Measurements from ENCODE around the gene FTO. TPM values are rescaled to one million over a fixed set of nuclear protein-coding genes. Genes with fewer than 3 reads are reported as not detected.
A peak's percentile ranks its signal among the peaks of the same experiment; 100 is the strongest.

The FTO gene
- total RNA-seq, 4 donors from 2014 or later, result 21.3 to 50.5 (median 40.8) TPM

- H3K4me3 ChIP-seq, result no peak overlapping the region
- H3K36me3 ChIP-seq, result no peaks in the 10 kb centered on the region
- in situ Hi-C loops (cut with MboI; ENCODE audit: low pct_ligation_motif_present in 1 of 4, low pct_unique_long_range_greater_than_20kb in 1 of 4, low sequenced_read_pairs in 3 of 4), result no loop called here
- intact Hi-C loops (cut with DNase I; ENCODE audit: low total_unique reads), result no loop called here
- H3K27me3 ChIP-seq, result no peaks in the 10 kb centered on the region
- no peaks in the 10 kb centered on the region for H3K9me3 ChIP-seq
- H3K27ac ChIP-seq, result peak overlapping the region; percentile 28 to 69 (median 60)
- 50 to 55% methylated on average over 9 of the region's 9 CpGs for WGBS, 2 donors (ENCODE audit: low coverage in 1 of 2)
- TF ChIP-seq POLR2A (IDR thresholded peaks at IDR 0.05), result no peak
- no peak for TF ChIP-seq CTCF (IDR thresholded peaks at IDR 0.05)
- TF ChIP-seq POLR2AphosphoS5 (IDR thresholded peaks at IDR 0.05), result peak in 1 of 3 donors; percentile 7
- DNase-seq, result no peak
- peaks cover 27 to 92% (median 62%) of the 10 kb centered on the region in 4 donors for H3K4me1 ChIP-seq
Measured at GRCh38 chr16:53771655-53772497, 67.9 kb downstream of the FTO start.

- peak; percentile 51 for DNase-seq
- Histone ChIP-seq H3K36me3 (no peaks in the 10 kb centered on the region), H3K4me3 (no peak overlapping the region), H3K9me3 (no peaks in the 10 kb centered on the region), H3K27me3 (no peaks in the 10 kb centered on the region), H3K27ac (peak overlapping the region; percentile 38 to 69 (median 60)), H3K4me1 (peaks cover 27 to 84% (median 60%) of the 10 kb centered on the region in 4 donors)
- 44 to 47% methylated on average over 4 to 5 of the region's 5 CpGs for WGBS, 2 donors (ENCODE audit: low coverage in 1 of 2)
- in situ Hi-C loops (cut with MboI; ENCODE audit: low pct_ligation_motif_present in 1 of 4, low pct_unique_long_range_greater_than_20kb in 1 of 4, low sequenced_read_pairs in 3 of 4) (no loop called here), intact Hi-C loops (cut with DNase I; ENCODE audit: low total_unique reads) (no loop called here)
- no peak for TF ChIP-seq POLR2AphosphoS5 (IDR thresholded peaks at IDR 0.05)
- TF ChIP-seq CTCF (IDR thresholded peaks at IDR 0.05), result peak; percentile 43 to 72 (median 54)
Measured at GRCh38 chr16:53773150-53773846, 69.3 kb downstream of the FTO start.

- Histone ChIP-seq H3K27ac (peak overlapping the region; percentile 28 to 63 (median 39)), H3K9me3 (no peaks in the 10 kb centered on the region), H3K36me3 (no peaks in the 10 kb centered on the region), H3K27me3 (no peaks in the 10 kb centered on the region), H3K4me3 (no peak overlapping the region), H3K4me1 (peaks cover 27 to 79% (median 56%) of the 10 kb centered on the region in 4 donors)
- in situ Hi-C loops (cut with MboI; ENCODE audit: low pct_ligation_motif_present in 1 of 4, low pct_unique_long_range_greater_than_20kb in 1 of 4, low sequenced_read_pairs in 3 of 4), result no loop called here
- intact Hi-C loops (cut with DNase I; ENCODE audit: low total_unique reads), result no loop called here
- TF ChIP-seq POLR2A (IDR thresholded peaks at IDR 0.05), result no peak
- TF ChIP-seq POLR2AphosphoS5 (IDR thresholded peaks at IDR 0.05), result no peak
- TF ChIP-seq EP300 (IDR thresholded peaks at IDR 0.05; ENCODE audit: low read depth), result no peak
- TF ChIP-seq CTCF (IDR thresholded peaks at IDR 0.05), result no peak
- WGBS, 2 donors (ENCODE audit: low coverage in 1 of 2), result 48 to 59% methylated on average over 7 to 8 of the region's 8 CpGs
- DNase-seq, result no peak
Measured at GRCh38 chr16:53773881-53774280, 69.9 kb downstream of the FTO start.

- 30 to 57% methylated on average over 2 of the region's 2 CpGs for WGBS, 2 donors (ENCODE audit: low coverage in 1 of 2)
- Histone ChIP-seq H3K36me3 (no peaks in the 10 kb centered on the region), H3K27ac (peak overlapping the region; percentile 40 to 63 (median 58)), H3K27me3 (no peaks in the 10 kb centered on the region), H3K4me3 (no peak overlapping the region), H3K9me3 (no peaks in the 10 kb centered on the region), H3K4me1 (peaks cover 27 to 77% (median 58%) of the 10 kb centered on the region in 4 donors)
- TF ChIP-seq CTCF (IDR thresholded peaks at IDR 0.05) (no peak), POLR2AphosphoS5 (IDR thresholded peaks at IDR 0.05) (no peak), EP300 (IDR thresholded peaks at IDR 0.05; ENCODE audit: low read depth) (no peak), POLR2A (IDR thresholded peaks at IDR 0.05) (no peak)
- in situ Hi-C loops (cut with MboI; ENCODE audit: low pct_ligation_motif_present in 1 of 4, low pct_unique_long_range_greater_than_20kb in 1 of 4, low sequenced_read_pairs in 3 of 4), result no loop called here
- intact Hi-C loops (cut with DNase I; ENCODE audit: low total_unique reads), result no loop called here
- DNase-seq, result no peak
Measured at GRCh38 chr16:53775106-53775820, 71.3 kb downstream of the FTO start.
